K562 (cell line): ENCODE results near the gene MYOM1. TPM values are rescaled to one million over a fixed set of nuclear protein-coding genes. Genes with fewer than 3 reads are reported as not detected.

Experiments used
- AFF1 ChIP-seq, 2 experiments: fragments of 450-650 bp; IDR thresholded peaks; 2 replicates each; pipeline ENCODE4 v1.6.1; 2018; ENCODE audit warnings: mild to moderate bottlenecking in 2 of 2, low read depth in 1 of 2; ENCODE audit not compliant: partially characterized antibody in 2 of 2
- ATF6 ChIP-seq: sonication (generic); formaldehyde crosslinking; IDR thresholded peaks from 2 replicates; pipeline ENCODE4 v1.4.0; 2020; ENCODE audit warnings: mild to moderate bottlenecking, missing genetic modification reagents
- BCL6 ChIP-seq: fragments of 250-450 bp; sonication (Bioruptor Pico); IDR thresholded peaks from 2 replicates; pipeline ENCODE4 v1.4.0; 2020
- BRF1 ChIP-seq: IDR thresholded peaks from 3 replicates; pipeline ENCODE4 v1.6.1; 2011; ENCODE audit warnings: borderline replicate concordance, mild to moderate bottlenecking; ENCODE audit not compliant: insufficient read length; ENCODE audit errors: extremely low read depth
- CEBPZ ChIP-seq: fragments of 150-350 bp; IDR thresholded peaks from 2 replicates; pipeline ENCODE4 v1.6.1; 2014; ENCODE audit warnings: low read depth, mild to moderate bottlenecking, low read length, borderline replicate concordance
- HDAC3 ChIP-seq: fragments of 450-650 bp; IDR thresholded peaks from 2 replicates; pipeline ENCODE4 v1.6.1; 2018; ENCODE audit warnings: borderline replicate concordance, mild to moderate bottlenecking, moderate library complexity; ENCODE audit not compliant: partially characterized antibody
- KDM5B ChIP-seq: fragments of 200-600 bp; sonication (generic); IDR thresholded peaks from 2 replicates; pipeline ENCODE4 v1.6.1; 2012; ENCODE audit warnings: low read depth, mild to moderate bottlenecking, moderate library complexity, low read length, control low read depth, inconsistent platforms; ENCODE audit not compliant: insufficient replicate concordance
- SIN3B ChIP-seq: fragments of 450-650 bp; IDR thresholded peaks from 2 replicates; pipeline ENCODE4 v1.6.1; 2017; ENCODE audit warnings: low read depth, mild to moderate bottlenecking, moderate library complexity
- ZBTB2 ChIP-seq: fragments of 450-650 bp; IDR thresholded peaks from 2 replicates; pipeline ENCODE4 v1.6.1; 2016; ENCODE audit warnings: antibody characterized with exemption
- ZHX1 ChIP-seq: fragments of 150-350 bp; conservative IDR thresholded peaks from 2 replicates; pipeline ENCODE4 v1.6.1; 2014; ENCODE audit warnings: low read length
- polyA plus RNA-seq, 8 experiments: library from polyadenylated mRNA; depleted of rRNA in 4 of 8; stranded (reverse) in 5 of 8; unstranded in 3 of 8; fragments of >200 nt; fragmentation: Nextera tagmentation in 2 of 8; fragmentation: Illumina TruSeq in 1 of 8; extraction: Ambion mirVana in 2 of 8; extraction: Trizol in 1 of 8; gene quantifications; 2 replicates each; pipeline versions ENCODE4 v1.2.1 to v1.2.3, GENCODE V29; 2011 to 2014; ENCODE audit warnings: inconsistent platforms in 1 of 8, missing spikeins in 1 of 8
- total RNA-seq, 7 experiments: library from RNA; depleted of rRNA in 6 of 7; stranded (reverse); fragments of >200 nt in 6 of 7; fragmentation: Illumina TruSeq in 2 of 7; extraction: Trizol in 2 of 7; gene quantifications; 2 replicates each; pipeline versions ENCODE4 v1.2.1 to v1.2.3, GENCODE V29; 2011 to 2021; ENCODE audit warnings: low replicate concordance in 1 of 7

Gene MYOM1
- total and polyA plus RNA-seq, 9 of the 15 experiments (the other 6 are each of a cell fraction or from before 2014, with no cell fraction given): 0.01 to 0.62 (median 0.25) TPM

- TF ChIP-seq AFF1 (IDR thresholded peaks at IDR 0.05; ENCODE audit: low read depth in 1 of 2, partially characterized antibody in 2 of 2): no peak
- TF ChIP-seq KDM5B: peak; percentile 79
- TF ChIP-seq ATF6 (CRISPR knock-in tag): no peak
- TF ChIP-seq ZBTB2: no peak; the same call in 1 of the 2 replicates
- no peak for TF ChIP-seq BCL6 (CRISPR knock-in tag)
- TF ChIP-seq CEBPZ: no peak
- no peak for TF ChIP-seq SIN3B
- TF ChIP-seq ZHX1: 0 out of 2 replicates have a peak, but pooled peaks have one; percentile 34
- no peak for TF ChIP-seq BRF1
- TF ChIP-seq HDAC3: no peak
Measured at GRCh38 chr18:3245853-3246634, 26.3 kb upstream of the MYOM1 start (continued).
